Testis (tissue), 3 donors: ENCODE measurements around the gene WWP2. TPM values are rescaled to one million over a fixed set of nuclear protein-coding genes. Genes with fewer than 3 reads are reported as not detected.
"Not testable (repeated sequence)": the region's sequence is repeated elsewhere in the genome, so short reads cannot be mapped to it uniquely, and the experiment has no call there.

ENCODE experiments used
- DNase-seq: peaks from one replicate; pipeline ENCODE4 v3.0.0-alpha.2; 2019
- H3K27ac ChIP-seq, 2 donors: fragments of 200-600 bp; sonication (generic); one replicate each; pipeline ENCODE4 v1.5.1; 2019
- H3K27me3 ChIP-seq: fragments of 200-600 bp; sonication (generic); one replicate; pipeline ENCODE4 v1.5.1; 2019
- H3K36me3 ChIP-seq: fragments of 200-600 bp; sonication (generic); one replicate; pipeline ENCODE4 v1.5.1; 2017; ENCODE audit warnings: low read depth; ENCODE audit errors: missing control alignments
- H3K4me1 ChIP-seq: fragments of 200-600 bp; sonication (generic); one replicate; pipeline ENCODE4 v1.5.1; 2019
- H3K4me3 ChIP-seq, 2 donors: fragments of 200-600 bp; sonication (generic); one replicate each; pipeline ENCODE4 v1.5.1; 2017 to 2019
- H3K9me3 ChIP-seq: fragments of 200-600 bp; sonication (generic); one replicate; pipeline ENCODE4 v1.5.1; 2017
- POLR2A ChIP-seq: fragments of 450-650 bp; IDR thresholded peaks from one replicate; pipeline ENCODE4 v1.6.1; 2017; ENCODE audit warnings: antibody characterized with exemption, mild to moderate bottlenecking, moderate library complexity
- WGBS, 2 donors: methylation state at CpG; one replicate each; pipeline ENCODE4 v1.1.5; 2018; 5-methylcytosine and 5-hydroxymethylcytosine counted together
- intact Hi-C: fragments of 100-400 bp; cut with DNase I; formaldehyde crosslinking; loops from one replicate; pipeline ENCODE4 v1.15.1; 2023; ENCODE audit warnings: low total_unique reads
- polyA plus RNA-seq: library from polyadenylated mRNA; stranded (reverse); fragments of 350-450 nt; fragmentation: Illumina TruSeq; extraction: RNeasy Lipid Tissue Mini Kit (QIAGEN cat#74804); gene quantifications from one replicate; pipeline ENCODE4 v1.2.3, GENCODE V29; 2014; ENCODE audit warnings: low read depth, low replicate concordance; ENCODE audit not compliant: insufficient read depth
- total RNA-seq, 2 donors: library from RNA; depleted of rRNA; stranded (reverse); fragments of >200 nt; gene quantifications; one replicate each; pipeline ENCODE4 v1.2.3, GENCODE V29; 2016
- TF ChIP-seq, protein P1 (sequence below), 3 experiments: fragments of 450-650 bp in 2 of 3; fragments of 200-600 bp in 1 of 3; sonication (generic) in 1 of 3; IDR thresholded peaks; one replicate each; pipeline ENCODE4 v1.5.1; 2016 to 2019; ENCODE audit warnings: antibody characterized with exemption in 3 of 3, mild to moderate bottlenecking in 2 of 3, moderate library complexity in 1 of 3

The WWP2 gene
- total and polyA plus RNA-seq, 3 donors from 2014 or later, result 46.4 to 60.6 (median 57.6) TPM

DNA sequence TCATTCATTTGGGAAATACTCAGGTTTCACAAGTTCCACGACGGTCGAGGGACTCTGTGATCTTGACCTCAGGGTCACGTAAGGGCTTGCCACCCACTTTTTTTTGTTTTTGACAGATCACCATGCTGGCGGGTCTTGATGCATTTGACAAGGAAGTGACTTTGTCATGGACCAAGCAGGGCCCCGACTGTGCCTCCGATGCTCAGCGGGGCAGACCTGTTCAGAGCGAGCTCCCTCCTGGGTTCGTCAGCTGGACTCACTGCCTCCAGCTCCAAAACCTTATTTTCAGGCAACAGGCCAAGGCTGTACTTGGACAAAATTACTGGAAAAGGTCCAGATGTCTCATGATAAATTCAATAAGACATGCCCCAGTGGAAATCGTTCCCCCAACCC is 180.0 kb downstream of the WWP2 start:
- WGBS, 2 donors, result 76 to 81% methylated on average over 11 of the region's 11 CpGs
- Histone ChIP-seq H3K27me3 (no peaks in the 10 kb centered on the region), H3K4me1 (no peaks in the 10 kb centered on the region), H3K9me3 (no peaks in the 10 kb centered on the region), H3K27ac (no peak overlapping the region), H3K36me3 (peaks cover 1% of the 10 kb centered on the region), H3K4me3 (no peak overlapping the region)
- intact Hi-C loops, result no loop called here
- TF ChIP-seq, protein P1, sequence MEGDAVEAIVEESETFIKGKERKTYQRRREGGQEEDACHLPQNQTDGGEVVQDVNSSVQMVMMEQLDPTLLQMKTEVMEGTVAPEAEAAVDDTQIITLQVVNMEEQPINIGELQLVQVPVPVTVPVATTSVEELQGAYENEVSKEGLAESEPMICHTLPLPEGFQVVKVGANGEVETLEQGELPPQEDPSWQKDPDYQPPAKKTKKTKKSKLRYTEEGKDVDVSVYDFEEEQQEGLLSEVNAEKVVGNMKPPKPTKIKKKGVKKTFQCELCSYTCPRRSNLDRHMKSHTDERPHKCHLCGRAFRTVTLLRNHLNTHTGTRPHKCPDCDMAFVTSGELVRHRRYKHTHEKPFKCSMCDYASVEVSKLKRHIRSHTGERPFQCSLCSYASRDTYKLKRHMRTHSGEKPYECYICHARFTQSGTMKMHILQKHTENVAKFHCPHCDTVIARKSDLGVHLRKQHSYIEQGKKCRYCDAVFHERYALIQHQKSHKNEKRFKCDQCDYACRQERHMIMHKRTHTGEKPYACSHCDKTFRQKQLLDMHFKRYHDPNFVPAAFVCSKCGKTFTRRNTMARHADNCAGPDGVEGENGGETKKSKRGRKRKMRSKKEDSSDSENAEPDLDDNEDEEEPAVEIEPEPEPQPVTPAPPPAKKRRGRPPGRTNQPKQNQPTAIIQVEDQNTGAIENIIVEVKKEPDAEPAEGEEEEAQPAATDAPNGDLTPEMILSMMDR (IDR thresholded peaks at IDR 0.05), result no peak
- no peak for TF ChIP-seq POLR2A
- peak; percentile 3 for DNase-seq

DNA sequence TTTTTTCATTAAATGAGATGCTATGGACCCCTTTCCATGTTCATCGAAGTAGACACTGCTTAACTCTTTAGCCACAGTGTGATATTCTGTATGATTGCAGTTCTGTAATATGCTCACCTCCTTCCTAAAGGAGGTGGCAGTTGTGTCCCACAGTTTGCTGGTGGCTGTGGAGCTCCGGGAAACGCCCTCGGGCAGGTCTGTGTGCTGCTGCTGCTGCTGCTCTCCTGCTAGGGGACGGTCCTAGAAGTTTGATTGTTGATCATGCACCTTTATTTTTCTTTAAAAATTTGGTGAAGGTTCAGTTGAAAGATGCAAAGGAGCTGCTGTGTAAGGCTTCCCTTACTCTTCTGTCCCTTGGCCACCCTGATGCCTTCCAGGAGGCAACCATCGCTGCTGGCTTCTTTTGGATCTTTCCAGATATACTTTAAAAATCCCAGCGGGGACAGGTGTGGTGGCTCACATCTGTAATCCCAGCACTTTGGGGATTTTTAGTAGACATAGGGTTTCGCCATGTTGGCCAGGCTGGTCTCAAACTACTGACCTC is 180.6 kb downstream of the WWP2 start:
- no peak for DNase-seq
- TF ChIP-seq POLR2A, result no peak
- TF ChIP-seq, protein P1 (IDR thresholded peaks at IDR 0.05), result no peak
- intact Hi-C loops, result no loop called here

DNA sequence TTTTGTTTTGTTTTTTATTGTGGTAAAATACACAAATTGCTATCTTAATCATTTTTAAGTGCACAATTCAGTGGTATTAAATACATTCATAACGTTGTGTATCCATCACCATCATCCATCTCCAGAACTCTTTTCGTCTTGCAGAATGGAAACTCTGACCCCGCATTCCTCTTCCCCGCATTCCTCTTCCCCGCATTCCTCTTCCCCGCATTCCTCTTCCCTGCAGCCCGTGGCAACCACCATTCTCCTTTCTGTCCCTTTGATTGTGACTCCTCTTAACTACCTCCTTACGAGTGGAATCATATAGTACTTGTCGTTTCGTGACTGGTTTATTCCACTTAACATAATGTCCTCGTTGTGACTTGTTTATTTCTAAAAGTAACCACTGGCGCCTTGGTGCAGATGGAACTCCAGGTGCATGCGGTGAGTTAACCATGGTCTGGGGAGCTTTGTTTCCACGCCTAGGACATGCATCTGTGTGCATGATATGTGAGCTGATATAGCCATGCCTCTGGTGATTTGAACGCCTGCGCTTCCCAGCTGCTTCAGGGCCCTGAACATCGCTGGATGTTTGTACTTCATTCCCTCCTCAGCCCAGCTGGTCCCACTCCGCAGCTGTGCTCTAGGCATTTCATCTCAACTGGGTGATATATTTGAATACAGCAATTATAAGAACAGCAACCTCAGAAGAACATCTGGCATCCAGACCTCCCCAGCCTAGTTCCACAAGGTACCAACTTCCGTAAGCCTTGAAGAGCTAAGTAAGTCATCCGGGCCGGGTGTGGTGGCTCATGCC is 181.3 kb downstream of the WWP2 start:
- not testable (repeated sequence) for H3K9me3 ChIP-seq

More for the DNA sequence above, 180.6 kb downstream of the WWP2 start:
- Histone ChIP-seq H3K36me3 (no peaks in the 10 kb centered on the region), H3K4me3 (no peak overlapping the region), H3K27me3 (no peaks in the 10 kb centered on the region), H3K4me1 (no peaks in the 10 kb centered on the region), H3K9me3 (no peaks in the 10 kb centered on the region), H3K27ac (no peak overlapping the region)
- WGBS, 2 donors, result 90 to 96% methylated on average over 8 of the region's 8 CpGs

DNA sequence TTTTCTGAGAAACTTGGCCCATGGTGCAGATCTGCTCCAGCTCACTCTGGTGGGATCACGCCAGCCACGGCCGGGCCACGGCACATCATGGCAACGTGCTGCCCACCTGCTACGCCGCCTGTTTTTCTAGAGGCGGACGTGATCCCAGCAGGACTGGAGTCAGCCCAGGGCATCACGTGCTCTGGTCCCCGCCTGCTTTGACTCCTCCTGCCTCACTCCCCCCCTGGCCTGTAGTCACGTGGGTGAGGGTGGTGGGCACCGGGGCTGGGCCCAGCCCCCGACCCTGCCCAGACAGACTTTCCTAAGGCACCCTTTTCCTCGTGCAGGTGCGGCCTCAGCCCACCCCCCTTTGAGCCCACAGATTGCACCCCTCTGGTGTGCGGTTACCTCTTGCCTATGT is 188.3 kb downstream of the WWP2 start:
- H3K4me1 ChIP-seq, H3K27me3 ChIP-seq, intact Hi-C loops, H3K4me3 ChIP-seq, H3K9me3 ChIP-seq, DNase-seq, H3K27ac ChIP-seq, H3K36me3 ChIP-seq: not testable (repeated sequence)
- no CpG with 5 or more reads among the region's 17 CpGs for WGBS, 2 donors

More for the DNA sequence above, 181.3 kb downstream of the WWP2 start:
- 77 to 87% methylated on average over 15 to 18 of the region's 21 CpGs for WGBS, 2 donors
- H3K36me3 ChIP-seq, H3K4me3 ChIP-seq, intact Hi-C loops, H3K27ac ChIP-seq, H3K27me3 ChIP-seq, H3K4me1 ChIP-seq: not testable (repeated sequence)
- DNase-seq, result peak; percentile 7

DNA sequence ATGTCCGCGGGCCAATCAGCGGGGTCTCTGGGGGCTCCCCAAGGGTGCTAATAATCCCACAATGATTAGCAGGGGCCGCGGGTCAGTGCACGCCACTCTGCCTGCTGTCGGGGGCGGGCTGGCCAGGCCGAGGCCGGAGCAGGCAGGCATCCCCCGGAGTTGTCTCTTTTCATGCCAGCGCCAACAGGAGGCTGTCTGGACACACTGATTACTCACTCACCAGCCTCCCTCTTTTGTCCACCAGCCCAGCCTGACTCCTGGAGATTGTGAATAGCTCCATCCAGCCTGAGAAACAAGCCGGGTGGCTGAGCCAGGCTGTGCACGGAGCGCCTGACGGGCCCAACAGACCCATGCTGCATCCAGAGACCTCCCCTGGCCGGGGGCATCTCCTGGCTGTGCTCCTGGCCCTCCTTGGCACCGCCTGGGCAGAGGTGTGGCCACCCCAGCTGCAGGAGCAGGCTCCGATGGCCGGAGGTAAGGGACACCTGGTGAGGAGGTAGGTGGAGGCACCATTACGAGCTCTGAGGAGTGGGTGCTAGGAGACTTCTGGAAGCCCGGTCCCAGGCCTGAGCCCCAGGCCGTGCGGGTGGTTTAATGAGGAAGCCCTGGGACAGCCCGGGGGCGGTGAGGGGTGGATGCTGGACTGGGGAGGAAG is 189.0 kb downstream of the WWP2 start, which contains the start of gene CLEC18A:
Gene CLEC18A, plus strand, starts transcription at position 318 of the 655 bp plus-strand sequence. Its CDS starts 33 bp downstream, at position 351.
- H3K27me3 ChIP-seq, H3K27ac ChIP-seq, DNase-seq, H3K9me3 ChIP-seq, intact Hi-C loops, H3K4me3 ChIP-seq, H3K4me1 ChIP-seq, H3K36me3 ChIP-seq: not testable (repeated sequence)
- WGBS, 2 donors, result 60% methylated on average over 3 of the region's 26 CpGs; no CpG with 5 or more reads in 1 of the 2 donors

DNA sequence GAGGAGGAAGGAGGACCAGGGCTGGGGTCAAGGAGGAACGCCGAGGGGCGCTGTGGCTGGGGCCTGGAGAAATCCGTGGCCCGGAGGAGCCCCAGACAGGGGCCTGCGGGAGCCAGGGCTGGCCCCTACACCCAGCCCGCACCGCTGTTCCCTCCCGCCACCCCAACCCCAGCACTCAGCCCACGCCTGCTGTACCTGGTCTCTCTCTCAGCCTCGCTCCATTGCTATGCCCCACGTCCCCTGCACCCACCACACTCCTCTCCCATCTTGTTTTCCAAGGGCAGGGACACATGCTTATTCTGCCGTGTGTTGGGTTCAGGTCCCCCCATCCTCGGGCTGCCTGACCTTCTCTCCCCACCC is 189.5 kb downstream of the WWP2 start:
- H3K4me1 ChIP-seq, H3K27me3 ChIP-seq, DNase-seq, H3K36me3 ChIP-seq, H3K27ac ChIP-seq, H3K9me3 ChIP-seq, H3K4me3 ChIP-seq, intact Hi-C loops: not testable (repeated sequence)
- WGBS, 2 donors, result no CpG with 5 or more reads among the region's 14 CpGs

DNA sequence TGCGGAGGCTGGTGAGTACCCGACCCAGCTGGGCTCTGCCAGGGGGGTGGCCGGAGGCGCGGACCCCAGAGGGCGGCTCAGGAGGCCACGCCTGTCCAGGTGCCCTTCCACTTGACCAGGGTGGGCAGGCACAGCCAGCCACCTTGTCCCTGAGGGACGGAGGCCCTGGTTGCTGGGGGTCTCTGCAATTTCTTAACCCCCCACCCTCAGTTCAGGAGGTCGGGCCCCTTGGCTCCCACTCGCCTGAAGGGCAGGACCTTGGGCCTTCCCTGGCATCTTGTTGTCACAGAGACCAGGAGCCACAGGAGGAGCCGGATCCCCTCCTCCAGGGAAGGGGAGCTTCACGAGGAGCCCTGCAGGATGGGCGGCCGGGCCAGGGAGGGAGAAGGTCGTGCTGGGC is 190.0 kb downstream of the WWP2 start:
- 73% methylated on average over 4 of the region's 15 CpGs; no CpG with 5 or more reads in 1 of the 2 donors for WGBS, 2 donors
- H3K4me3 ChIP-seq, intact Hi-C loops, DNase-seq, H3K9me3 ChIP-seq, H3K27me3 ChIP-seq, H3K27ac ChIP-seq, H3K36me3 ChIP-seq, H3K4me1 ChIP-seq: not testable (repeated sequence)

DNA sequence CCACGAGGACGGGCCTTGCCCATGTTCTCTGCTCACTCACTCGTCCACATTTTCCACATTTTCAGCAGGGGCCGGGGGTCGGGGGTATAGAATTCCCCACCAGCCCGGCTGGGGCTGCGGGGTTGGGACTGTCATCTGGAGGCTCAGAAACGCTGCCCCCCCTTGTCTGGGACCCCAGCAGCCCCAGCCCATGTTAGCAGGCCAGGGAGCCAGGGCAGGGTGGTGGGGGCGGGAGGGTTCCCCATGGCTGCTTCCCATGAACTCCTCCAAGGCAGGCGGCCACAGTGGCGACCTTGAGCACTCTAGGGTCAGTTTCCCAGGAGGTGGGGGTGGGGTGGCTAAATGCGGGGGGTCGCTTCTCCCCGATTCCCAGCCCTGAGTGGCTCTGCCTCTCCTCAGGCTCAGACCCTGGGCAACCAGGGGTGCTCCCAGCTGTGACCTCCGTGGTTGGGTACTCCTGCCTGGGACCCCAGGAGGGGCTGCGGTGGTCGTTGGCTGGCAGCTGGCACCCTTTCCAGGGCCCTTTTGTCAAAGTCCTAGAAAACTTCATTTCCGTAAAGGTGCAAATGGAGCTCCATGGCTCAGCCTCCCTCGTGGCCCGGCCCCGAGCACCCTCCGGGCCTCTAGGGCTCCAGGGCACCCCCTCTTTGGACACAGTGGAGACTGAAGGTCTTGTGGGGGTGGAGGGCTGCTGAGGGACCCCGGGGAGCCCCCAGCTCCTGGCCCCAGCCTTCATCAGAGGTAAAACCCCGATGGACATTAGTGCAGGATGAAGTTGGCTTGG is 190.6 kb downstream of the WWP2 start:
- H3K4me1 ChIP-seq, H3K9me3 ChIP-seq, H3K4me3 ChIP-seq, DNase-seq, H3K36me3 ChIP-seq, H3K27me3 ChIP-seq, H3K27ac ChIP-seq, intact Hi-C loops: not testable (repeated sequence)
- 34% methylated on average over 9 of the region's 24 CpGs; no CpG with 5 or more reads in 1 of the 2 donors for WGBS, 2 donors

DNA sequence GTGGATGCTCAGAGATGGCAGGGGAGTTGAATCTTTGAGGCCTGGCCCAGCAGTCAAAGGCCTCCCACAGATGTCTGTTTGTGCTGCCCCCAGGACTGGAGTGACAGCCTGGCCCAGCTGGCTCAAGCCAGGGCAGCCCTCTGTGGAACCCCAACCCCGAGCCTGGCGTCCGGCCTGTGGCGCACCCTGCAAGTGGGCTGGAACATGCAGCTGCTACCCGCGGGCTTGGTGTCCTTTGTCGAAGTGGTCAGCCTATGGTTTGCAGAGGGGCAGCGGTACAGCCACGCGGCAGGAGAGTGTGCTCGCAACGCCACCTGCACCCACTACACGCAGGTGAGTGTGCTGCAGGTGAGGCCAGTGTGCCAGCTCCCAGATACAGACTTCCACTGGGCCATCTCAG is 192.1 kb downstream of the WWP2 start:
- H3K27me3 ChIP-seq, H3K4me1 ChIP-seq, H3K9me3 ChIP-seq, H3K4me3 ChIP-seq, intact Hi-C loops, DNase-seq, H3K27ac ChIP-seq, H3K36me3 ChIP-seq: not testable (repeated sequence)
- WGBS, 2 donors, result 88% methylated on average over 6 of the region's 13 CpGs; no CpG with 5 or more reads in 1 of the 2 donors
